Measurements from ENCODE around the gene TMEM86B.
"Not testable (repeated sequence)": the region's sequence is repeated elsewhere in the genome, so short reads cannot be mapped to it uniquely, and the experiment has no call there.

The TMEM86B gene

GRCh38 chr19:55241935-55242464 is 13.4 kb upstream of the TMEM86B start:
- no peak for DNase-seq (ENCODE audit: low read depth in 2 of 2)

- DNase-seq (ENCODE audit: low read depth in 2 of 2): no peak
Observed at GRCh38 chr19:55241143-55241934, 12.8 kb upstream of the TMEM86B start.

DNA sequence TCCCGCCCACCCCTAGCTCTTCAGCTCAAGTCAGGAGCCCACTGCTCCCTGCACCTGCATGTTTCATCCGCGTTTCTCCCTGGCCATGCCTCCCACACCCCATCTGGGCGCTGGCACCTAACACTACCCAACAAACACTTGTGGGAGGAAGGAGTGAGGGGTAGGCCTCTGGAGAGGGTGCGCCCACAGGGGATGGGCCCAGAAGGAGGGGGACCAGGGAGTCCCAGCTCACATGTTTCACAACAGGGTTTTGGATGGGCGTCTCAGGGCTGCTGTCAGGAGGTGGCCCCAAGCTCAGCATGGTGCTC is 12.1 kb upstream of the TMEM86B start:
- no peak for DNase-seq (ENCODE audit: low read depth in 2 of 2)

- no peak for DNase-seq (ENCODE audit: low read depth in 2 of 2)
Observed at GRCh38 chr19:55239004-55239403, 10.4 kb upstream of the TMEM86B start.

- DNase-seq (ENCODE audit: low read depth in 2 of 2): no peak
Observed at GRCh38 chr19:55238030-55238429, 9.5 kb upstream of the TMEM86B start.

- no peak for DNase-seq (ENCODE audit: low read depth in 2 of 2)
Observed at GRCh38 chr19:55232986-55233385, 4.4 kb upstream of the TMEM86B start.

GRCh38 chr19:55232286-55232602 is 3.7 kb upstream of the TMEM86B start:
- no peak for DNase-seq (ENCODE audit: low read depth in 2 of 2)

DNA sequence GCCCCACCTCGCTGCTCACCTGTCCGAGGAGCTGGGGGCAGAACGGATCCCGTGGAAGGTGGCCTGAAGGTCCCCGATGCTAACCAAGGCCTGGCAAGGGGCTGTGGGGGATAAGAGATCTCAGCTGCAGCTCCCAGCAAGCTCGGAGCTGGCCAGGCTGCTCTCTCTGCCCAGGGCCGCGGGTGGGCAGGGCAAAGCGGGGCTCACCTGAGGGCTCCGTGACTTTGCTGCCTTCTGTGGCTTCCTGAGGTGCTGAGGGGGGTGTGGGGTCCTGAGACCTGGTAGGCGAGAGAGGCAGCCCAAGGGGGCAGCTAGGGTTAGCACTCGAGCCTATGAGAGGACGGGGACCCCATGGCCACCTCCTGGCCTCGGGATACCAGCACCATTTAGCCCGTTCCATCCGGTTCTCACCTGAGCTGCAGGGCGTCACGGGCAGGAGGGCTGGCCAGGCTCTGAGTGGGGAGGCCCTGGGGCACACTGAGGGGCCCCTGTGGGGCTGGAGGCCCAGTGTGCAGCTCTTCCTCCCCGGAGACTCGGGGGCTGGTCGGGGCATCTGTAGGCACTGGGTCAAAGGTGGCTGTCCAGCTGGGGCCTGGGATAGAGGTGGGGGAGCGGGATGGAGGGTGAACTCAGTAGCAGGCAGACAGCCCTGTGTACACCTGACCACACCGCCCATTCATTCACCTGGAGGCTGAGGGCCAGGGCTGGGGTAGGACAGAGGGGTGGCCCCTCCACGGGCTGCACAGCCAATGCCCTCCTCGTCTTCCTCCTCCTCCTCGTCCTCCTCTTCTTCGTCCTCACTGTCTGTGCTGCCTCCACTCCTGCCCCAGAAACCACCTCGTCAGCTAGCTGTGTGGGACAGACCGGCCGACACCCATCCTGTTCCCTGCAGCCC is 3.1 kb upstream of the TMEM86B start:
- DNase-seq (ENCODE audit: low read depth in 2 of 2): no peak

- no peak for DNase-seq (ENCODE audit: low read depth in 2 of 2)
Observed at GRCh38 chr19:55230780-55231179, 2.2 kb upstream of the TMEM86B start.

DNA sequence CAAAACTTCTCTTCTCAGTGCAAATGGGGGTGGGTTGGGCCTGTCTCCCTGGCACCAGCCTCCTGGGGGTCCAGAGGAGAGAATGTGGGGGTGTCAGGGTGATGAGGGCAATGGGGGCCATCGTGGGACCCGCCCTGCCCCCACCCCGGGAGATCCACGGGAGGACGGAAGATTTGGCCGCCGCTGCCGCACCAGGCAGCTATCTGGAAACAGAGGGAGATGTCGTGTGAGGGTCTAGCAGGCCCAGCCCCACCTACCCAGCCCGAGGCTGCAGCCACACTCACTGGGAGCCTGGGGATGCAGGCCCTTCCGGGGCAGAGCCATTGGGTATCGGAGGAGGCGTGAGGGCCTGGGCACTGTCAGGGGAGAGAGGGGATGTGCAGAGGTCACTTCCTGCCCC is 1.8 kb upstream of the TMEM86B start:
- no peak for DNase-seq (ENCODE audit: low read depth in 2 of 2)

GRCh38 chr19:55229789-55230182 is 1.2 kb upstream of the TMEM86B start:
- DNase-seq (ENCODE audit: low read depth in 2 of 2): no peak

DNA sequence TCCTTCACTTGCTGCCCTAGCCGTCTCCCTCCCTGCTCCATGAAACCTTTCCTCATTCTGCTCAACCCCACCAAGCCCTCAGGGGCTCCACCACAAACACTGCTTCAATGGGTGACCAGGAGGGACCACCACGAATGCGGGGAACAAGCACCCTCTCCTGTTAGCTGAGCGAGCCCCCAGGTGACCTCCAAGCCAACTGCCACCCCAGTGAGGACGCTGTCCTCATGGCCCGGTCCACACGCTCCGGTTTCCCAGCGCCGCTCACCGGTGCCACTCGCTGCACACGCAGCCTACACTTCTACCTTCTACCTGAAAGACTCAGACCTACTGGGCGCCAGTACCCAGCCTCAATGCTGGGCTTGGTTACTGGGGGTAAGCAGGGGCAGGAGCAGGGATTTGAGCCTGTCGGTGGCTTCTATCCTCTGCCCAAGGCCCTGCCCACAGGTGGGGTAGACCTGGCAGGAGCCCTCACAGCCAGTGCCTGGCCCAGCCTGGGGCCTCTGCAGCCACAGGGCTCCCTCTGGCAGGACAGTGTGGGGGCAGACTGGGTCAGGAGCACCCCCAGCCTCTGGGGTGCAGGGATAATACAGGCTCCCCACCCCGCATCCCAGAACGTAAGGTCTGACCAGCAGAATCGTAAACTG is 704 bp upstream of the TMEM86B start:
- no peak for DNase-seq (ENCODE audit: low read depth in 2 of 2)

DNA sequence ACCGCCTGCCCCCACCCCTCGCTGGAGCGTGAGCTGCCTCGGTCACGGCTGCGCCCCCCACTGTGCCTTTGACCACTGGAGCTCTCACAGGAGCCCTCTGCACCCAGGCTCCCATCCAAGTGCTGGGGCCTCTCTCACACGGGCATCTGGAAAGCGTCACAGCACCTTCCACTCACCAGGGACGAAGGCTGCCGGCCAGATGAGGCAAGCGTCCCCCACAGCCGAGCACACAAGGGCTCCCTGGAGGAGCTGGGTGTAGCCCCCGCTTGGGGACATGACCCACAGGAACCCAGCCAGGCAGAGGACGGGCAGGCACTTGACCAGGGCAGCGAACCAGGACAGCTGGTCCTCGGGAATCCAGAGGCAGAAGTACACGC is 560 bp downstream of the TMEM86B start:
- no peak for DNase-seq (ENCODE audit: low read depth in 2 of 2)

- DNase-seq (ENCODE audit: low read depth in 2 of 2): no peak
Observed at GRCh38 chr19:55227241-55228014, 1.1 kb downstream of the TMEM86B start.

DNA sequence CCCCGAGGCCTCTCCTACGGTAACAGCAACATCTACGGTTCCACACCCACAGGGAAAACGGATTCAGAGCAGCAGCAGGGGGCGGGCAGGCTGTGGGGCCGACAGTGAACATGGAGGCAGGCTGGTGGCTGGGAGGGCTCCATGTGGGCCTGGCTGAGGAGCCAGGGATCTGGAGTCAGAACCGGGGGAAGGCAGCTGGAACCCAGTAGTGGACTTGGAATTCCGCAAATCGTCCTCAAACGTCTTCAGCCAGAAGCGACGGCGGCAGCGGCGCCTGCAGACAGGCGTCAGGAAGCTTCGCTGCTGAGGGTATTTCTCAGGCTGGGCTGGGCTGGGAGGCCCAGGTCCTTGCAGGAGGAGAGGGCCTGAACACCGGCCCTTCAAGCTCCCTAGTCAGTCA is 1.8 kb downstream of the TMEM86B start:
- DNase-seq (ENCODE audit: low read depth in 2 of 2): no peak

GRCh38 chr19:55226273-55226672 is 2.3 kb downstream of the TMEM86B start:
- DNase-seq (ENCODE audit: low read depth in 2 of 2): no peak

DNA sequence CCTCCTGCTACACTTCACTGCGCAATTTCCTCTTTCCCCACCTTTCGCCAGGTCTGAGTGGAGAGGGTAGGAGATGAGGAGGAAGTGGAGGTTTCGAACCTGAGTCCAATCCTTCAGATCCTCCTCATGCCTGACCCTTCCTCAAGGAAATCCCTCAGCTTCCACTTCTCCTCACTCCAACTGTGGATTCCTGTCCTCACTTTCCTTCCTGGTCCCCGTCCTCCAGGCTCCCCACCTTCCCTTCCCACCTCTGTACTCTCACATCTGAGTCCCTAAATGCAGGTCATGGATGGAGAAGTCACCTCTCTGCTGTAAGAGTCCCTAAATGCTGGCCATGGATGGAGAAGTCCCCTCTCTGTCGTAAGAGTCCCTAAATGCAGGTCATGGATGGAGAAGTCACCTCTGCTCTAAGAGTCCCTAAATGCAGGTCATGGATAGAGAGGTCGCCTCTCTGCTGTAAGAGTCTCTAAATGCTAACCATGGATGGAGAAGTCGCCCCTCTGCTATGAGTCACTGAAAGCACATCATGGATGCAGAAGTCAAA is 3.1 kb downstream of the TMEM86B start:
- DNase-seq (ENCODE audit: low read depth in 2 of 2): no peak

- DNase-seq (ENCODE audit: low read depth in 2 of 2): not testable (repeated sequence)
Observed at GRCh38 chr19:55224679-55225414, 3.7 kb downstream of the TMEM86B start.

- DNase-seq (ENCODE audit: low read depth in 2 of 2): no peak
Observed at GRCh38 chr19:55224038-55224665, 4.4 kb downstream of the TMEM86B start.

- no peak for DNase-seq (ENCODE audit: low read depth in 2 of 2)
Observed at GRCh38 chr19:55223291-55224037, 5.1 kb downstream of the TMEM86B start.

All from stimulated activated CD8-positive, alpha-beta memory T cell treated with anti-CD3 and anti-CD28 coated beads, Interleukin-7, amount 100 ng/mL, for 4 hours (primary cell).